WTC11 (cell line): ENCODE data around the gene POLR1C.

Experiments
- IRF2 ChIP-seq: sonication (generic); formaldehyde crosslinking; IDR thresholded peaks from 2 replicates; pipeline ENCODE4 v1.8.0; 2022; ENCODE audit warnings: low read depth, missing genetic modification reagents, borderline replicate concordance
- NR3C1 ChIP-seq: sonication (generic); formaldehyde crosslinking; conservative IDR thresholded peaks from 2 replicates; pipeline ENCODE4 v1.8.1; 2023; ENCODE audit warnings: low read depth, mild to moderate bottlenecking, missing genetic modification reagents
- SP1 ChIP-seq: sonication (generic); formaldehyde crosslinking; conservative IDR thresholded peaks from 2 replicates; pipeline ENCODE4 v1.8.1; 2022; ENCODE audit warnings: missing genetic modification reagents
- TF ChIP-seq, protein P1 (sequence below): sonication (generic); formaldehyde crosslinking; IDR thresholded peaks from 2 replicates; pipeline ENCODE4 v1.8.0; 2022; ENCODE audit warnings: mild to moderate bottlenecking, missing genetic modification reagents
- TF ChIP-seq, protein P2 (sequence below): sonication (generic); formaldehyde crosslinking; IDR thresholded peaks from 2 replicates; pipeline ENCODE4 v1.8.0; 2023; ENCODE audit warnings: missing genetic modification reagents, mild to moderate bottlenecking, borderline replicate concordance
- TF ChIP-seq, protein P3 (sequence below): fragments of 200-600 bp; IDR thresholded peaks from 2 replicates; pipeline ENCODE4 v1.8.0; 2022; ENCODE audit warnings: antibody characterized with exemption

DNA sequence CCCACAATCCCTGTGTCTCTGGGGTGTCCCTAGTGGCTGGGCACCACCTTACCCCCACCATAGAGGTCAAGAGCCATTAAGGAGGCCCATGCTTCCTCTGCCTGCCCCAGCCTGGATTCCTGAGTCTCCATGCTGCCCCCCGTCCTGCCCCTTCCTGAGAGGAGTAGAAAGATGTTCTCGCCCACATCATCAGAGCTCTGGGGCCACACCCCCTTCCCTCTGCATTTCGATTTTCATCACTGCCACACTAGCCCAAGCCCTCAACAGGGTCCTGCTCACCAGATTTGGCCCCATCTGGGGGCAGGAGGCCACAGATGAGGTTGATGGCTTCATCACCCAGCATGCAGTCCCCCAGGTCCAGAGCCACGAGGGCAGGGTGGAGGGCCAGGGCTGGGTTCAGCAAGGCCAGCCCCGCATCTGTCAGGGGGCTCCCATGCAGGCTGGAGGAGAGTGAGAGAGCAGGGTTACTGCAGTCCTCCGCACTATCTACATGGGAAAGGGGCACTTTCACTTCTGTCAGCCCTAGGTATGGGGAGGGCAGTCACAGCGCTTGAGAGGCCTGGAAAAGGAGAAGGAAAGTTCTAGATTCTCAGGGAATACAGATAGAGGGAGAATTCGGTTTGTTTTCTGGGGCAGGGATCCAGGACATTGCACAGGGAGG lies 8.3 kb upstream of the POLR1C start:
- TF ChIP-seq, protein P1, sequence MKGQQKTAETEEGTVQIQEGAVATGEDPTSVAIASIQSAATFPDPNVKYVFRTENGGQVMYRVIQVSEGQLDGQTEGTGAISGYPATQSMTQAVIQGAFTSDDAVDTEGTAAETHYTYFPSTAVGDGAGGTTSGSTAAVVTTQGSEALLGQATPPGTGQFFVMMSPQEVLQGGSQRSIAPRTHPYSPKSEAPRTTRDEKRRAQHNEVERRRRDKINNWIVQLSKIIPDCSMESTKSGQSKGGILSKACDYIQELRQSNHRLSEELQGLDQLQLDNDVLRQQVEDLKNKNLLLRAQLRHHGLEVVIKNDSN: no peak
- TF ChIP-seq IRF2 (CRISPR knock-in tag) (no peak), NR3C1 (CRISPR knock-in tag) (no peak), SP1 (CRISPR knock-in tag) (no peak)
- TF ChIP-seq, protein P2, sequence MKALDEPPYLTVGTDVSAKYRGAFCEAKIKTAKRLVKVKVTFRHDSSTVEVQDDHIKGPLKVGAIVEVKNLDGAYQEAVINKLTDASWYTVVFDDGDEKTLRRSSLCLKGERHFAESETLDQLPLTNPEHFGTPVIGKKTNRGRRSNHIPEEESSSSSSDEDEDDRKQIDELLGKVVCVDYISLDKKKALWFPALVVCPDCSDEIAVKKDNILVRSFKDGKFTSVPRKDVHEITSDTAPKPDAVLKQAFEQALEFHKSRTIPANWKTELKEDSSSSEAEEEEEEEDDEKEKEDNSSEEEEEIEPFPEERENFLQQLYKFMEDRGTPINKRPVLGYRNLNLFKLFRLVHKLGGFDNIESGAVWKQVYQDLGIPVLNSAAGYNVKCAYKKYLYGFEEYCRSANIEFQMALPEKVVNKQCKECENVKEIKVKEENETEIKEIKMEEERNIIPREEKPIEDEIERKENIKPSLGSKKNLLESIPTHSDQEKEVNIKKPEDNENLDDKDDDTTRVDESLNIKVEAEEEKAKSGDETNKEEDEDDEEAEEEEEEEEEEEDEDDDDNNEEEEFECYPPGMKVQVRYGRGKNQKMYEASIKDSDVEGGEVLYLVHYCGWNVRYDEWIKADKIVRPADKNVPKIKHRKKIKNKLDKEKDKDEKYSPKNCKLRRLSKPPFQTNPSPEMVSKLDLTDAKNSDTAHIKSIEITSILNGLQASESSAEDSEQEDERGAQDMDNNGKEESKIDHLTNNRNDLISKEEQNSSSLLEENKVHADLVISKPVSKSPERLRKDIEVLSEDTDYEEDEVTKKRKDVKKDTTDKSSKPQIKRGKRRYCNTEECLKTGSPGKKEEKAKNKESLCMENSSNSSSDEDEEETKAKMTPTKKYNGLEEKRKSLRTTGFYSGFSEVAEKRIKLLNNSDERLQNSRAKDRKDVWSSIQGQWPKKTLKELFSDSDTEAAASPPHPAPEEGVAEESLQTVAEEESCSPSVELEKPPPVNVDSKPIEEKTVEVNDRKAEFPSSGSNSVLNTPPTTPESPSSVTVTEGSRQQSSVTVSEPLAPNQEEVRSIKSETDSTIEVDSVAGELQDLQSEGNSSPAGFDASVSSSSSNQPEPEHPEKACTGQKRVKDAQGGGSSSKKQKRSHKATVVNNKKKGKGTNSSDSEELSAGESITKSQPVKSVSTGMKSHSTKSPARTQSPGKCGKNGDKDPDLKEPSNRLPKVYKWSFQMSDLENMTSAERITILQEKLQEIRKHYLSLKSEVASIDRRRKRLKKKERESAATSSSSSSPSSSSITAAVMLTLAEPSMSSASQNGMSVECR (CRISPR knock-in tag): no peak
- TF ChIP-seq, protein P3, sequence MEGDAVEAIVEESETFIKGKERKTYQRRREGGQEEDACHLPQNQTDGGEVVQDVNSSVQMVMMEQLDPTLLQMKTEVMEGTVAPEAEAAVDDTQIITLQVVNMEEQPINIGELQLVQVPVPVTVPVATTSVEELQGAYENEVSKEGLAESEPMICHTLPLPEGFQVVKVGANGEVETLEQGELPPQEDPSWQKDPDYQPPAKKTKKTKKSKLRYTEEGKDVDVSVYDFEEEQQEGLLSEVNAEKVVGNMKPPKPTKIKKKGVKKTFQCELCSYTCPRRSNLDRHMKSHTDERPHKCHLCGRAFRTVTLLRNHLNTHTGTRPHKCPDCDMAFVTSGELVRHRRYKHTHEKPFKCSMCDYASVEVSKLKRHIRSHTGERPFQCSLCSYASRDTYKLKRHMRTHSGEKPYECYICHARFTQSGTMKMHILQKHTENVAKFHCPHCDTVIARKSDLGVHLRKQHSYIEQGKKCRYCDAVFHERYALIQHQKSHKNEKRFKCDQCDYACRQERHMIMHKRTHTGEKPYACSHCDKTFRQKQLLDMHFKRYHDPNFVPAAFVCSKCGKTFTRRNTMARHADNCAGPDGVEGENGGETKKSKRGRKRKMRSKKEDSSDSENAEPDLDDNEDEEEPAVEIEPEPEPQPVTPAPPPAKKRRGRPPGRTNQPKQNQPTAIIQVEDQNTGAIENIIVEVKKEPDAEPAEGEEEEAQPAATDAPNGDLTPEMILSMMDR: no peak
